ENCODE measurements around the gene CCDC15. TPM values are rescaled to one million over a fixed set of nuclear protein-coding genes. Genes with fewer than 3 reads are reported as not detected.

The CCDC15 gene
- total and polyA plus RNA-seq, 2 of the 13 experiments (the other 11 are each of a cell fraction or from before 2014, with no cell fraction given), result 2.2 to 4.6 TPM

DNA sequence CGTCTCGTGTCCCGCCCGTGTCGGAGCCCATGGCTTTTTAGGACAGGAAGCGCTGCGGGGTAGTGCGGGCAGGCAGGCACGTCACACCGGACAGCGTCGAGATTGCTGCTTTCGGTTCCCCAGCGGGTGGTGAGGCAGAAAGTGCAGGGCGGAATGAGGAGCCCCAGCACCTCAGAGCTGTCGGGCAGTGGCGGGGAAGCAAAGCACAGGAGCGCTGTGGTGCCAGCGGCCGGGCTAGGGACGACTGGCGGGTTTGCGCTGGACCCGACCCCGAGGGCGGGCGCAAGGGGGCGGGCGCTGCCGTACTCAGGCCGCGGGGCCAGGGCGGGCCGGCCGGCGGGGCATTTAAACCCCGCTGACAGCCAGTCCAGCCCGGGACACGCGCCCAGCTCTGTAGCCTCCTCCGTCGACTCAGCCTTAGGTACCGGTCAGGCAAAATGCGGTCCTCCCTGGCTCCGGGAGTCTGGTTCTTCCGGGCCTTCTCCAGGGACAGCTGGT is 109.0 kb downstream of the CCDC15 start, which contains the start of gene SLC37A2 (continued):
- TF ChIP-seq LCORL (IDR thresholded peaks at IDR 0.05) (no peak), LCORL (CRISPR knock-in tag; IDR thresholded peaks at IDR 0.05) (peak; percentile 62), ZSCAN21 (CRISPR knock-in tag; IDR thresholded peaks at IDR 0.05; ENCODE audit: borderline replicate concordance) (peak; percentile 66; the same call in 1 of the 2 replicates), SP2 (CRISPR knock-in tag; IDR thresholded peaks at IDR 0.05) (peak; percentile 63), ZC3H13 (CRISPR knock-in tag; IDR thresholded peaks at IDR 0.05) (peak; percentile 18; the same call in 1 of the 2 replicates), SP1 (IDR thresholded peaks at IDR 0.05) (no peak), SP1 (CRISPR knock-in tag; IDR thresholded peaks at IDR 0.05) (peak; percentile 31), RNF2 (conservative IDR thresholded peaks at IDR 0.05; ENCODE audit: low read depth) (peak; percentile 52; the same call in 1 of the 2 replicates), SP5 (CRISPR knock-in tag; IDR thresholded peaks at IDR 0.05; ENCODE audit: borderline replicate concordance, low read depth) (peak; percentile 23; the same call in 1 of the 2 replicates), SIN3B (IDR thresholded peaks at IDR 0.05; ENCODE audit: low read length) (0 out of 2 replicates have a peak, but pooled peaks have one; percentile 63)
- TF ChIP-seq, protein P1, sequence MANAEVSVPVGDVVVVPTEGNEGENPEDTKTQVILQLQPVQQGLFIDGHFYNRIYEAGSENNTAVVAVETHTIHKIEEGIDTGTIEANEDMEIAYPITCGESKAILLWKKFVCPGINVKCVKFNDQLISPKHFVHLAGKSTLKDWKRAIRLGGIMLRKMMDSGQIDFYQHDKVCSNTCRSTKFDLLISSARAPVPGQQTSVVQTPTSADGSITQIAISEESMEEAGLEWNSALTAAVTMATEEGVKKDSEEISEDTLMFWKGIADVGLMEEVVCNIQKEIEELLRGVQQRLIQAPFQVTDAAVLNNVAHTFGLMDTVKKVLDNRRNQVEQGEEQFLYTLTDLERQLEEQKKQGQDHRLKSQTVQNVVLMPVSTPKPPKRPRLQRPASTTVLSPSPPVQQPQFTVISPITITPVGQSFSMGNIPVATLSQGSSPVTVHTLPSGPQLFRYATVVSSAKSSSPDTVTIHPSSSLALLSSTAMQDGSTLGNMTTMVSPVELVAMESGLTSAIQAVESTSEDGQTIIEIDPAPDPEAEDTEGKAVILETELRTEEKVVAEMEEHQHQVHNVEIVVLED (CRISPR knock-in tag; IDR thresholded peaks at IDR 0.05; ENCODE audit: borderline replicate concordance), result 0 out of 2 replicates have a peak, but pooled peaks have one; percentile 46
- TF ChIP-seq, protein P2, sequence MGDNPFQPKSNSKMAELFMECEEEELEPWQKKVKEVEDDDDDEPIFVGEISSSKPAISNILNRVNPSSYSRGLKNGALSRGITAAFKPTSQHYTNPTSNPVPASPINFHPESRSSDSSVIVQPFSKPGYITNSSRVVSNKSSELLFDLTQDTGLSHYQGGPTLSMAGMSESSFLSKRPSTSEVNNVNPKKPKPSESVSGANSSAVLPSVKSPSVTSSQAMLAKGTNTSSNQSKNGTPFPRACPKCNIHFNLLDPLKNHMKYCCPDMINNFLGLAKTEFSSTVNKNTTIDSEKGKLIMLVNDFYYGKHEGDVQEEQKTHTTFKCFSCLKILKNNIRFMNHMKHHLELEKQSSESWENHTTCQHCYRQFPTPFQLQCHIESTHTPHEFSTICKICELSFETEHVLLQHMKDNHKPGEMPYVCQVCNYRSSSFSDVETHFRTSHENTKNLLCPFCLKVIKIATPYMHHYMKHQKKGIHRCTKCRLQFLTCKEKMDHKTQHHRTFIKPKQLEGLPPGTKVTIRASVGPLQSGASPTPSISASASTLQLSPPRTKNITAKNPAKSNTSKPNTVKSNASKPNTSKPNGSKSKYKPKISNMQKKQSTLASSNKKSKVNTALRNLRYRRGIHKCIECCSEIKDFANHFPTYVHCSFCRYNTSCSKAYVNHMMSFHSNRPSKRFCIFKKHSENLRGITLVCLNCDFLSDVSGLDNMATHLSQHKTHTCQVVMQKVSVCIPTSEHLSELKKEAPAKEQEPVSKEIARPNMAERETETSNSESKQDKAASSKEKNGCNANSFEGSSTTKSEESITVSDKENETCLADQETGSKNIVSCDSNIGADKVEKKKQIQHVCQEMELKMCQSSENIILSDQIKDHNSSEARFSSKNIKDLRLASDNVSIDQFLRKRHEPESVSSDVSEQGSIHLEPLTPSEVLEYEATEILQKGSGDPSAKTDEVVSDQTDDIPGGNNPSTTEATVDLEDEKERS (CRISPR knock-in tag; IDR thresholded peaks at IDR 0.05), result peak; percentile 47; the same call in 1 of the 2 replicates

Data from HepG2 (cell line).